Glutamatergic neuron (in vitro differentiated cells): ENCODE data around the gene DPEP2. TPM values are rescaled to one million over a fixed set of nuclear protein-coding genes. Genes with fewer than 3 reads are reported as not detected.

Experiments
- DNase-seq: peaks from one replicate; pipeline ENCODE4 v3.0.0; 2022
- H3K27ac Mint-ChIP-seq: one replicate; pipeline ENCODE4 v1.8.0; 2020; ENCODE audit warnings: mild to moderate bottlenecking, mixed read lengths, inconsistent platforms; ENCODE audit not compliant: unreplicated experiment
- H3K27me3 Mint-ChIP-seq: one replicate; pipeline ENCODE4 v1.8.0; 2020; ENCODE audit warnings: mild to moderate bottlenecking, moderate library complexity, mixed read lengths, inconsistent platforms; ENCODE audit not compliant: unreplicated experiment
- H3K36me3 Mint-ChIP-seq: one replicate; pipeline ENCODE4 v1.8.0; 2020; ENCODE audit warnings: mild to moderate bottlenecking, mixed read lengths, inconsistent platforms; ENCODE audit not compliant: unreplicated experiment
- H3K4me1 Mint-ChIP-seq: one replicate; pipeline ENCODE4 v1.8.0; 2020; ENCODE audit warnings: mild to moderate bottlenecking, low read depth, mixed read lengths, inconsistent platforms; ENCODE audit not compliant: unreplicated experiment
- H3K4me3 Mint-ChIP-seq: one replicate; pipeline ENCODE4 v1.8.0; 2020; ENCODE audit warnings: mild to moderate bottlenecking, mixed read lengths, inconsistent platforms; ENCODE audit not compliant: unreplicated experiment
- H3K9me3 Mint-ChIP-seq: one replicate; pipeline ENCODE4 v1.8.0; 2020; ENCODE audit warnings: mild to moderate bottlenecking, moderate library complexity, mixed read lengths, inconsistent platforms; ENCODE audit not compliant: unreplicated experiment
- total RNA-seq: library from RNA; stranded (reverse); fragmentation: NEBNext Ultra II Directional; extraction: Animal tissue kit (Norgen Biotek cat#: 25700); gene quantifications from one replicate; pipeline ENCODE4 v1.2.1, GENCODE V29; 2021; ENCODE audit not compliant: unreplicated experiment
- TF ChIP-seq, protein P1 (sequence below): fragments of 200-600 bp; sonication (generic); IDR thresholded peaks from one replicate; pipeline ENCODE4 v1.5.0; 2021; ENCODE audit not compliant: partially characterized antibody, unreplicated experiment

DPEP2 gene
- total RNA-seq, 1 donor from 2014 or later = not detected

DNA sequence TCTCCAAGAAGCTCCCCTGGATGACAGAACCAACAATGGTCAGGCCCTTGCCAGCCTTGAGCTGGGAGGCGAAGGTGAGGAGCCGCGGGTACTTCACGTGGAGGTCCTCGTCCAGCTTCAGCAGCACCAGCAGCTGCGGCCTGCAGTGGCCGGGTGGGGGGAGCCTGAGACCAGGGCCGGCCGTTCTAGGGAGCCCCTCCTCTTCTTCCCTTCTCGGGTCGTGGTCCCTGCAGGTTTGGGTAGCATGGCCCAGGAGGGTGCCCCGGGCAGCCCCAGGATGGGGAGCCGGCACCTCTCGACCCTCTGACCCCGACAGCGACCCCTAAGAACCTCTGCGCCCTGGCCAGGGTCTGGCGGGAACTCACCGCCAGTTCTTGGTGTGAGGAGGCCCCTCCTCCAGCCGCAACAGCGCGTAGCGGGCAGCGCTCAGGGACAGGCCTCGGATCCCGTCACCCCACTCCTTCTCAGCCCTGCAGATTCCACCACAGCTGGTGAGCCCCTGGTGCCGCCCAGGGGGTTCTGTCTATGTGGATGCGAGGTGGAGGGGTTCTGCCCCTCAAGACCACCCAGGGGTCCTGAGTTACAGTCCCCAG lies 52.2 kb downstream of the DPEP2 start:
- H3K36me3 Mint-ChIP-seq = no peaks in the 10 kb centered on the region
- peaks cover 4% of the 10 kb centered on the region for H3K27me3 Mint-ChIP-seq
- no peaks in the 10 kb centered on the region for H3K4me1 Mint-ChIP-seq
- no peak for DNase-seq
- TF ChIP-seq, protein P1, sequence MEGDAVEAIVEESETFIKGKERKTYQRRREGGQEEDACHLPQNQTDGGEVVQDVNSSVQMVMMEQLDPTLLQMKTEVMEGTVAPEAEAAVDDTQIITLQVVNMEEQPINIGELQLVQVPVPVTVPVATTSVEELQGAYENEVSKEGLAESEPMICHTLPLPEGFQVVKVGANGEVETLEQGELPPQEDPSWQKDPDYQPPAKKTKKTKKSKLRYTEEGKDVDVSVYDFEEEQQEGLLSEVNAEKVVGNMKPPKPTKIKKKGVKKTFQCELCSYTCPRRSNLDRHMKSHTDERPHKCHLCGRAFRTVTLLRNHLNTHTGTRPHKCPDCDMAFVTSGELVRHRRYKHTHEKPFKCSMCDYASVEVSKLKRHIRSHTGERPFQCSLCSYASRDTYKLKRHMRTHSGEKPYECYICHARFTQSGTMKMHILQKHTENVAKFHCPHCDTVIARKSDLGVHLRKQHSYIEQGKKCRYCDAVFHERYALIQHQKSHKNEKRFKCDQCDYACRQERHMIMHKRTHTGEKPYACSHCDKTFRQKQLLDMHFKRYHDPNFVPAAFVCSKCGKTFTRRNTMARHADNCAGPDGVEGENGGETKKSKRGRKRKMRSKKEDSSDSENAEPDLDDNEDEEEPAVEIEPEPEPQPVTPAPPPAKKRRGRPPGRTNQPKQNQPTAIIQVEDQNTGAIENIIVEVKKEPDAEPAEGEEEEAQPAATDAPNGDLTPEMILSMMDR = no peak
- no peak overlapping the region for H3K4me3 Mint-ChIP-seq
- peaks cover 1% of the 10 kb centered on the region for H3K9me3 Mint-ChIP-seq
- no peak overlapping the region for H3K27ac Mint-ChIP-seq

DNA sequence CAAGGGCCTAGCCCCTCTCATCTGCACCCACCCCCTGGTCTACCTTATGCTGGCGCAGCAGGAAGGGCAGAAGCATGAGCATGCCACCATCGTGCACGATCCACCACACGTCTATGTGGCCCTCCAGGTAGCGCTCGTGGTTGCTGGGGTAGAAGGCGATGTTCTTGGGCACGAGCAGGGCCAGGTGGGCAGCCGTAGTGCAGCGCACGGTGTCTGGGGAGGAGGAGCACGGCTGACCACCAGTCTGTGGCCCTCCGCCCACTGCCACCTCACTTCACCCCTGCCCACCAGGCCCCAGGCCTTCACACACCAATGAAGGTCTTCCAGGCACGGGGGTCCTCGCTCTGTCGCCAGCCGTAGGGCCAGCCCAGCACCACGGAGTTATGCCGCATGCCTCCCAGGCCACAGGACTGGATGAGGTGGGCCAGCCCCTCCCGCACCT lies 53.1 kb downstream of the DPEP2 start:
- DNase-seq = no peak
- no peak overlapping the region for H3K27ac Mint-ChIP-seq
- no peaks in the 10 kb centered on the region for H3K4me1 Mint-ChIP-seq
- H3K9me3 Mint-ChIP-seq = no peaks in the 10 kb centered on the region
- TF ChIP-seq, protein P1 = no peak
- peaks cover 6% of the 10 kb centered on the region for H3K27me3 Mint-ChIP-seq
- H3K36me3 Mint-ChIP-seq = no peaks in the 10 kb centered on the region
- H3K4me3 Mint-ChIP-seq = no peak overlapping the region

DNA sequence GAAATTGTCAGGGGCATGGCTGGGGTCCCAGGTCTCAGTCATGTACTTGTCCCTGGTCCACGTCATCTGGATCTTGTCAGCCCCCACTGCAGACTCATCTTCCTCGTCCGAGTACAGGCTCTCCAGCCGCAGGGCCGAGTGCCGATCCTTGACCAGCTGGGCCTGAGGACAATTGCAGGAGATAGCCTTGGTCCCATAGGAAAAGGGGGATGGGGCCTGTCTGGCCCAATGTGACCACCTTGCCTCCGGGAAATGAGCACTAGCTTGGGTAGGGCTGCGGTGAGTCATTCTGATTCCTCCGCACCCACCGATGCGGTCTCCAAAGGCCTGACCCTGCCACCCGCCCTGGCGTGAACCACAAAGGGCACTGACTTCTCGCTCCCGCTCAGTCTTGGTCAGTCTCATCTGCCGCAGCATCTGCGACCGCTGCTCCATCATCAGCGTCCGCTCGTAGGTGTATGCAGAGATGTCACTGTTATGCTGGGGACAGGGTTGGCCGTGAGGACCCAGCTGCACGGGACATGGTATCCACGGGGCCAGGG lies 53.8 kb downstream of the DPEP2 start:
- Mint-ChIP-seq H3K27me3 (peaks cover 6% of the 10 kb centered on the region), H3K27ac (no peak overlapping the region), H3K4me3 (no peak overlapping the region), H3K4me1 (no peaks in the 10 kb centered on the region), H3K36me3 (no peaks in the 10 kb centered on the region), H3K9me3 (no peaks in the 10 kb centered on the region)
- DNase-seq = no peak
- TF ChIP-seq, protein P1 = no peak

DNA sequence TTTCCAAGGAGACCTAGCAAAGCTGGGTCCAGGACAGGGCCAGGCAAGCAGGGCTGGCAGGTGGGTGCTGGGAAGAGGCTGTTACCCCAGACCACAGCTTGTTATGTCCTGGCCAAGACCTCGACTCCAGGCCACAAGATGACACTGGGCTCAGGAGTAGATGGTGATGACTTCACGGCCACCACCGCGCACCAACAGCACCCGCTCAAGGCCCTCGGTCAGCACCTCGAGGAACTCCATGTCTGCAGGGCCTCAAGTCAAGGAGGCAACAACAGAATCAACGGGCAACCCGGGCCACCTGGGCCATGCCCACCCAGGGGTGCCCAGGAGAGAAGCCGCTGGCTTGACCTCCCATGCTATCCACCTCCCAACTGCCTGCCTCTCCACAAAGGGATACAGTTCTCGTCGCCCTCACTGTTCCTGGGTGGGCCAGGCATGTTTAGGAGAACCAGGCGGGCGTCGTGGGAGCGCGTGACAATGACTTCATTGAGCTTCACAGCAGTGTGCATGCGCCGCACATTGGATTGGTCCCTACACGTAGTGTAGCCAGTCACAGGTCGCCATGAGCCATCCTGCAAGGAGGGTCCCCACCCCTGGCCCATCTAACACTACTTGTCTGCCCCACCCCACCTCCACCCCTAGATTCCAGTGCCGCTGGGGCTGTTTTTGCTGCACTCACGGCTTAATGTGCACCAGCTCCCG lies 54.4 kb downstream of the DPEP2 start:
- Mint-ChIP-seq H3K4me3 (no peak overlapping the region), H3K4me1 (no peaks in the 10 kb centered on the region), H3K27me3 (peaks cover 6% of the 10 kb centered on the region), H3K9me3 (no peaks in the 10 kb centered on the region), H3K27ac (no peak overlapping the region), H3K36me3 (no peaks in the 10 kb centered on the region)
- DNase-seq = no peak
- TF ChIP-seq, protein P1 = no peak
